Activated T-cell treated with anti-CD3 and anti-CD28 coated beads for 48 hours (primary cell): ENCODE data around the gene F8A1.
A peak's percentile ranks its signal among the peaks of the same experiment; 100 is the strongest.
"Not testable (repeated sequence)": the region's sequence is repeated elsewhere in the genome, so short reads cannot be mapped to it uniquely, and the experiment has no call there.

Experiments used
- DNase-seq: peaks from one replicate; pipeline ENCODE4 v3.0.0-alpha.2; 2020; ENCODE audit warnings: low read depth

Gene F8A1

DNA sequence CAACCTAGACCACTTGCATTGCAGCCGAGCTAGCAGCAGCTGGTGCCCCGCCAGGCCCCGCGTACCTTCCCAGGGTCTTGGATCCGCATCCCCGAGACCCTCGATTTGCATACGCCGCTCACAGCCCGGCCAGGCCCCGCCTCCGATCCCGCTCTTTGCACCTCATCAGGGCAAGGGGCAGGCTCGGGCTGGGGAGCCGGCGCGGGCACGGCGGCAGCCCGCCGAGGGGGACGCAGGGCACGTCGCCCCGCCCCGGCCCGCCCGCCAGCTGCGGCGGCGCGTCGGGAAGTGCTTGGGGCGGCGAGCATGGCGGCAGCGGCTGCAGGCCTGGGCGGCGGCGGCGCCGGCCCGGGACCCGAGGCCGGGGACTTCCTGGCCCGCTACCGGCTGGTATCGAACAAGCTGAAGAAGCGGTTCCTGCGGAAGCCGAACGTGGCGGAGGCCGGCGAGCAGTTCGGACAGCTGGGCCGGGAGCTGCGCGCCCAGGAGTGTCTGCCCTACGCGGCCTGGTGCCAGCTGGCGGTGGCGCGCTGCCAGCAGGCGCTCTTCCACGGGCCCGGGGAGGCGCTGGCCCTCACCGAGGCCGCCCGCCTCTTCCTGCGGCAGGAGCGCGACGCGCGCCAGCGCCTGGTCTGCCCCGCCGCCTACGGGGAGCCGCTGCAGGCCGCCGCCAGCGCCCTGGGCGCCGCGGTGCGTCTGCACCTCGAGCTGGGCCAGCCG lies at the start of gene F8A1:
Gene F8A1, plus strand, starts transcription at position 287 of the 720 bp plus-strand sequence. Its CDS starts 20 bp downstream, at position 307.
- DNase-seq, result peak; percentile 51

DNA sequence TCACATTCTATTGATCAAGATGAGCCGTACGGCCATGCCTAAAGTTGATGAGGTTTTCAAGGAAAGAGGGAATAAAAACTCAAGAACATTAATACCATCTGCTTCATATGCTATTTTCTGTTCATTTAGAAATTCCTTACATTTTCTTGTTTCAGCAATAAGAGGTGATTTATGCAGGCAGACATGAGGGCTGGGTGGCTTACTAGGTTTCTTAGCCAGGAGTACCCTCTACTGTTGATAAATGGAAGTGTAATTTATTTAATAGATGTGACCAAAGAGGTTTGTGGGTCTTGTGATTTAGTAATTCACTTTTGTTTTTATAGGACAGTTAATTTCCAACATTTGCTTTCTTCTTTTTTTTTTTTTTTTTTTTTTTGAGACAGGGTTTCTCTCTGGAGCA lies 45.3 kb upstream of the F8A1 start:
- DNase-seq, result no peak

- DNase-seq, result no peak
Measured at GRCh38 chrX:154850957-154851611, 35.1 kb upstream of the F8A1 start.

DNA sequence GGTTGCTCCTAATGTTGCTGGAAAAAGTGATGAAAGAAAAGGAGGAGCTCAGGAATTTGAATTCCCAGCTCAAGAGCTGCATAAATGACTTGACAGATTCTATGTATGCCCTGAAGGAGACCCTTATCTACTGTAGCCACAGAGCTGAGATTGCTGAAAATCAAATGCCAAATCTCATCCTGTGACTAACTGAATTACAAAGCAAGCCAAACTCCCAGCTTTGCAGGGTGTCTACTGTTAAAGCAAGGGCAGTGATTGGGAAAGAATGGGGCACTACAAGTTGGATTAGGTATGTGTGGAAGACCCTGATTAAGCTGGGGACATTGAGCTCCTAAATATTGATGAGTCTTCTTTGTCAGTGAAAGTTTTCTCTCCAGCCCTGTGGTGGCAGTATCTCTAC lies 30.9 kb upstream of the F8A1 start:
- no peak for DNase-seq

GRCh38 chrX:154868522-154868921 lies 17.6 kb upstream of the F8A1 start:
- DNase-seq, result not testable (repeated sequence)

DNA sequence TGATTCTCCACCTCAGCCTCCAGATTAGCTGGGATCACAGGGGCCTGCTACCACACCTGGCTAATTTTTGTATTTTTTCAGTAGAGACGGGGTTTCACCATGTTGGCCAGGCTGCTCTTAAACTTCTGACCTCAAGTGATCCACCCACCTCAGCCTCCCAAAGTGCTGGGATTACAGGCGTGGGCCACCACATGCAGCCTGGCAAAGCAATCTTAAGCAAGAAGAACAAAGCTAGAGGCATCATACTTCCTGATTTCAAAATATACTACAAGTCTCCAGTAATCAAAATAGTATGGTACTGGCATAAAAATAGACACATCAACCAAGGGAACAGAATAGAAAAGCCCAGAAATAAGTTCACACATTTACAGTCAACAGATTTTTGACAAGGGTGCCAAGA lies 12.8 kb upstream of the F8A1 start:
- no peak for DNase-seq

DNA sequence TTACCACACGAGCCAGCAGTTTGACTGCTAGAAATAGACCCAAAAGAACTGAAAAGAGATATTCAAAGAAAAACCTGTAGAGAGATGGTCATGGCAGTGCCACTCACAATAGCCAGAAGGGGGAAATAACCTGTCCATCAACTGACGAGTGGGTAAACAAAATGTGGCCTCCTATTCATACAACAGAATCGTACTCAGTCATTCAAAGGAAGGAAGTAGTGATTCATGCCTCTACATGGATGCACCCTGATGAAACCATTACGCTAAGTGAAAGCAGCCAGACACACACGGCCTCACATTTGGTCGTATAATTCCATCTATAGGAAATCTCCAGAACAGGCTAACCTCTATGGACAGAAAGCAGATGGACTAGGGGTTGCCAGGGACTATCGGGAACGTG lies 2.1 kb upstream of the F8A1 start:
- DNase-seq, result not testable (repeated sequence)

DNA sequence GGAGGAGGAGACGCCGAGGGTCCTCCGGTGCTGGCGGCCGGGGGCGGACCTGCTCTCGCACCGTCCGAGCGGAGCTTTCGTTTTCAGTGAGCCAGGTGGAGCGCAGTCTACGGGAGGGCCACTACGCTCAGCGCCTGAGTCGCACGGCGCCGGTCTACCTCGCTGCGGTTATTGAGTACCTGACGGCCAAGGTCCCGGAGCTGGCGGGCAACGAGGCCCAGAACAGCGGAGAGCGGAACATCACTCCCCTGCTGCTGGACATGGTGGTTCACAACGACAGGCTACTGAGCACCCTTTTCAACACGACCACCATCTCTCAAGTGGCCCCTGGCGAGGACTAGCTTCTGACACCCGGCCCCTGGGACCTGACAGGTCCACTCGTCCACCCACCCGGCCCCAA lies 1.1 kb upstream of the F8A1 start:
- DNase-seq, result not testable (repeated sequence)

GRCh38 chrX:154885549-154885948 lies 606 bp upstream of the F8A1 start:
- not testable (repeated sequence) for DNase-seq

GRCh38 chrX:154886789-154887221 lies 650 bp downstream of the F8A1 start:
- DNase-seq, result not testable (repeated sequence)

DNA sequence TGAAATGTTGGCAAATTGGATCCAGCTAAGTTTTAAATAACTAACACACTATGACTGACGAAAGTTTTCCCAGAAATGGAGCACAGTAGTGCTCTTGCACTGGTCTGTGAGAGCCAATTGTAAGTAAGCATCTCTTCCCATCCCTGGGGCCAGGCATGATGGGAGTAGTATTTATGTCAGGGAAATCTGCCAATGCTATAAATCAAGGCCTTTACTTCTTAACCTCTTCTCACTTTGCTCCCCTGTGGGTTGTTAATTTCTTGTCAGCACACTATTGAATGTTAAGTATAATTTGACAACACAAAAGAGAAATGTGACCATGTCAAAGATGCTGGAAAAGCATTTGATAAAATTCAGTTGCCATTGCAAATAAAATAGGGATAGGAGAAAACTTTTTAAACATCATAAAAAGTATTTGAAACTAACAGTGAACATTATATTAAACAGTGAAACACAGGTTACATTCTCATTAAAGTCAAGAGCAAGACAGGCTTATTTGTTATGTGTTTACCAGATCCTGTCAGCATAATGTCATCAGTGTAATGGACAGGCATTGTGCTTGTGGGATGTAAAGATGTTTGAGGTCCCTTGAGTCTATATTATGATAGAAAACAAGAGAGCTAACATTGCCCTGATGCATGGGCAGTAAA lies 5.0 kb downstream of the F8A1 start:
- DNase-seq, result no peak

DNA sequence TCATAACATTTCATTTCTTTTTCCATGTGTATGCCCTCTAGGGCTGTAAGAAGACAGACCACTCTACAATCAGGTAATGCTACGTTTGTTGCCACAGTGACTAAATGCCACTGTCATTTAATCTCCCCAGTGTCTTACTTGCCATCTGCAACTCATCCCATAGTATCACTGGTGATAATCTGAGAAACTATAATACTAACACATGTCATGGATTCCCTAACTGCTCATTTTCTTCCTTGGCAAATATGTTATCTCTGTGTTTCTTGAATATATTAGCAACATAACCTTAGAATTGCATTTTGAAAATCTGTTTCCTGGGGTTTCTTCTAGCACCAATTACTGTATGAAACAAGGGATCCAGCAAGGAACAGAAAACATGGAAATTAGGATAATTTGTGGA lies 6.1 kb downstream of the F8A1 start:
- DNase-seq, result no peak

DNA sequence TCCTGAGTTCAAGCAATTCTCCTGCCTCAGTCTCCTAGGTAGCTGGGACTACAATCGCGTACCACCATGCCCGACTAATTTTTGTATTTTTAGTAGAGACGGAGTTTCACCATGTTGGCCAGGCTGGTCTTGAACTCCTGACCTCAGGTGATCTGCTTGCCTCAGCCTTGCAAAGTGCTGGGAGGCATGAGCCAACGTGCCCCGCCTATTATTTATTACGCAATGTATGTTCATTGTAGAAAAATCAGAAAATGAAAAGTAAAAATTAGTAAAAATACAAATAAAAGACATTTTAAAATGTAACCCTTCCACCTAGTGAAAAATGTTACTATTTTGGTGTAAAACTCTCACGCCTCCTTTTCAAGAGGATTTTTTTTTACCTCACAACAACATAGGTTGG lies 14.2 kb downstream of the F8A1 start:
- no peak for DNase-seq

DNA sequence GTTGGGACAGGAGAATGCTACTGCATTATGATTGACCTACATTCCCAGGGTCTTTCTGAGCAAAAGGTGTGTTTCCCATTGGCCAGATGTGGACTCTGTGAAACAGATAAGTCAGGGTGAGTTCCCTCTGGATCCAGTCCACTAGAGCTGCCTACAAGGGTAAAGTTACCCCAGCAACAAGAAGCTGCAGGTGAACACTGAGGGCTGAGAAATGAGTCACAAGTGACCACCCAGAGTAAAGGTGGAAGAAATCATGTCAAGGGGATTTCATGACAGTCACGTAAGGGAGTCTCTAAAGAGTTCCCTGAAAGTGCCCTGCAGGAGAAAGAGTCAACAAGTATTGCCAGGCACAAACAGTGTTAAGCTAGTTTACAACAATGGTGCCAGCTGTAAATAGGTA lies 16.3 kb downstream of the F8A1 start:
- no peak for DNase-seq

GRCh38 chrX:154908821-154909220 lies 22.7 kb downstream of the F8A1 start:
- no peak for DNase-seq

DNA sequence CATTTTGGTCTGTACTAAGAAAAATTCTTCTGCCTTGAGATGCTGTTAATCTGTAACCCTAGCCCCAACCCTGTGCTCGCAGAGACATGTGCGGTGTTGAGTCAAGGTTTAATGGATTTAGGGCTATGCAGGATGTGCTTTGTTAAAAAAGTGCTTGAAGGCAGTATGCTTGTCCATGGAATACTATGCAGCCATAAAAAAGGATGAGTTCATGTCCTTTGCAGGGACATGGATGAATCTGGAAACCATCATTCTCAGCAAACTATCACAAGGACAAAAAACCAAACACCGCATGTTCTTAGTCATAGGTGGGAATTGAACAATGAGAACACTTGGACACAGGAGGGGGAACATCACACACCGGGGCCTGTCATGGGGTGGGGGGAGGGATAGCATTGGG lies 23.9 kb downstream of the F8A1 start:
- not testable (repeated sequence) for DNase-seq

DNA sequence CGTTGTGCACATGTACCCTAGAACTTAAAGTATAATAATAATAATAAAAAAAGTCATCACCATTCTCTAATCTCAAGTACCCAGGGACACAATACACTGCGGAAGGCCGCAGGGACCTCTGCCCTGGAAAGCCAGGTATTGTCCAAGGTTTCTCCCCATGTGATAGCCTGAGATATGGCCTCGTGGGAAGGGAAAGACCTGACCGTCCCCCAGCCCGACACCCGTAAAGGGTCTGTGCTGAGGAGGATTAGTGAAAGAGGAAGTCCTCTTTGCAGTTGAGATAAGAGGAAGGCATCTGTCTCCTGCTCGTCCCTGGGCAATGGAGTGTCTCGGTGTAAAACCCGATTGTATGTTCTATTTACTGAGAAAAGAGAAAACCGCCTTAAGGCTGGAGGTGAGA lies 24.4 kb downstream of the F8A1 start:
- not testable (repeated sequence) for DNase-seq

DNA sequence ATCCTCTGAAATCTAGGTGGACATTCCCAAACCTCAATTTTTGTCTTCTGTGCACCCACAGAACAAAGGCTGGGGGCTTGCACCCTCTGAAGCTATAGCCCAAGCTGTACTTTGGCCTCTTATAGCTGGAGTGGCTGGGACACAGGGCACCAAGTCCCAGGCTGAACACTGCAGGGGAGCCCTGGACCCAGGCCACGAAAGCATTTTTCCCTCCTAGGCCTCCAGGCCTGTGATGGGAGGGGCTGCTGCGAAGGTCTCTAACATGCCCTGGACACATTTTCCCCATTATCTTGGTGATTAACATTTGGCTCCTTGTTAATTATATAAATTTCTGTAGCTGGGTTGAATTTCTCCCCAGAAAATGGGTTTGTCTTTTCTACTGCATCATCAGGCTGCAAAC lies 27.9 kb downstream of the F8A1 start:
- no peak for DNase-seq

DNA sequence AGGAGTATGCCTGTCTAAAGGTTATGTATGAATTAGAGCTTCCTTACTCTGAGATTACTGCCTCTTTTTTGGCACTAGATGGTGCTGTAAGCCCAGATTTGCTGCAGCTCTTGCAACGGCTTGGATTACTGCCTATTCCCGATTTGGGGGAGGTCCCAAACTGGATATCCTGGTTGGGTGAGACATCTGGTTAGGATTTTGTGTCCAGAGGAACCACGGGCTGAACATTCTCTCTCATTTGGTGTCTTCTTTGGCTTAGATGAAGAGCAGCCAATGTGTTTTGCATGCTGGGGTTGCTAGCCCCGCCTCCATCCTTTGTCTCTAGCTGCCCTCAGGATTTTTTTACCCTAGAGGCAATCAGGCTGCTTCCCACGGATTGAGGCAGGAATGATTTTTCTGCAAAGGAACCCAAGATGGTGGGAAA lies 31.9 kb downstream of the F8A1 start:
- DNase-seq, result peak; percentile 6

- DNase-seq, result not testable (repeated sequence)
Measured at GRCh38 chrX:154924771-154925170, 38.6 kb downstream of the F8A1 start.
